DOHH2 (cell line): ENCODE measurements around the gene ACTG2.

Experiments used
- EZH2phosphoT487 ChIP-seq: fragments of 200-600 bp; sonication (generic); IDR thresholded peaks from 2 replicates; pipeline ENCODE4 v1.6.1; 2017; ENCODE audit warnings: borderline replicate concordance, mild to moderate bottlenecking, antibody characterized with exemption, low read length, moderate library complexity, mixed read lengths
- TF ChIP-seq, protein P1 (sequence below): fragments of 200-600 bp; sonication (generic); IDR thresholded peaks from one replicate; pipeline ENCODE4 v1.5.1; 2014; ENCODE audit warnings: antibody characterized with exemption, mild to moderate bottlenecking, low read depth, low read length; ENCODE audit not compliant: poor library complexity, severe bottlenecking

DNA sequence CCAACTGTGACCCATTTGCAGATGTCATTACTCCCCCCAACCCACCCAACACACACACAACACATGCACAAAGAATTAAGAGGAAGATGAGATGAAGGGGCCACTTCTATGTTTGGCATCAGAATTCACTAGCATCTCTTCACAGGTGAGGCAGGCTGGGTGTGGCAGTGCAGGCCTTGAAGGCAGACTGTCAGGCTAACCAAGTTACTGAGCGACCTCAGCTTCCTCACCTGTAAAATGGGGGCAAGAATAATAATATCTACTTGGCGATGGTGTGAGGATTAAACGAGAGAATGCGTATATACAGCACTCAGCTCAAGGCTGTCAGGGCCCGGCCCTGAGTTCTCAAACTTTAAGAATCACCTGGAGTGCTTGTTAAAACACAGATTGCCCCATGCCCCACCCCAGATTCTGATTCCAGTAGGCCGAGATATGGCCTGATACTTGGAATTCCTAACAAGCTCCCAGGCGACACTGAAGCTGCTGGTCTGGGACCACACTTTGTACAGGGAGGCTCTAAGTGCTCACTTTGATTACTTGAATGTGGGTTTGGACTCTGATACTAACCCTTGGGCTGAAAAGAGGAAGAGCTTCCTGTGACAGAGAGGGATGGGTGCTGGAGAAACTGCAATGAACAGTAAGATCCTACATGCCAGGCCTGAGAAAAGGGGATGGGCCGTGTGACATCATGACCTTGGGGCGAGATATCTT lies 1.1 kb downstream of the ACTG2 start:
- TF ChIP-seq, protein P1, sequence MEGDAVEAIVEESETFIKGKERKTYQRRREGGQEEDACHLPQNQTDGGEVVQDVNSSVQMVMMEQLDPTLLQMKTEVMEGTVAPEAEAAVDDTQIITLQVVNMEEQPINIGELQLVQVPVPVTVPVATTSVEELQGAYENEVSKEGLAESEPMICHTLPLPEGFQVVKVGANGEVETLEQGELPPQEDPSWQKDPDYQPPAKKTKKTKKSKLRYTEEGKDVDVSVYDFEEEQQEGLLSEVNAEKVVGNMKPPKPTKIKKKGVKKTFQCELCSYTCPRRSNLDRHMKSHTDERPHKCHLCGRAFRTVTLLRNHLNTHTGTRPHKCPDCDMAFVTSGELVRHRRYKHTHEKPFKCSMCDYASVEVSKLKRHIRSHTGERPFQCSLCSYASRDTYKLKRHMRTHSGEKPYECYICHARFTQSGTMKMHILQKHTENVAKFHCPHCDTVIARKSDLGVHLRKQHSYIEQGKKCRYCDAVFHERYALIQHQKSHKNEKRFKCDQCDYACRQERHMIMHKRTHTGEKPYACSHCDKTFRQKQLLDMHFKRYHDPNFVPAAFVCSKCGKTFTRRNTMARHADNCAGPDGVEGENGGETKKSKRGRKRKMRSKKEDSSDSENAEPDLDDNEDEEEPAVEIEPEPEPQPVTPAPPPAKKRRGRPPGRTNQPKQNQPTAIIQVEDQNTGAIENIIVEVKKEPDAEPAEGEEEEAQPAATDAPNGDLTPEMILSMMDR: no peak
- no peak for TF ChIP-seq EZH2phosphoT487
